ENCODE data around the gene LGALS3. TPM values are rescaled to one million over a fixed set of nuclear protein-coding genes. Genes with fewer than 3 reads are reported as not detected.

Gene LGALS3
- polyA plus RNA-seq, 1 donor, result 14.3 TPM

DNA sequence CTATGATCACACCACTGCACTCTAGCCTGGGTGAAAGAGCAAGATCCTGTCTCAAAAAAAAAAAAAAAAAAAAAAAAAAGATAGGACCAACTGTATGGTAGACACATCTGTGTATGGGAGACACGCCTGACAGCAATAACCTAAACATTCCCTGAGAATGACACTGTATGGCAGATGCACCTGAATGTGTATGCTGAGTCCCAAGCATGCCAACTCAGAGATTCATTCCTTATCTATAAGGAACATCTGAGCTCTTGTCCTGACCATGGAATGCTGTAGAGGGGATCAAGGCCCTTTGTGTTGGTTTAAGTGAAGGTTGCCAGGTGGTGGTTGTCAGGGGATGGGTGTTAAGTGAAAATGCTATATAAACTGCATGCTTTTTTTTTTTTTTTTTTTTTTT is 19.2 kb upstream of the LGALS3 start:
- no peak for DNase-seq

GRCh38 chr14:55111122-55111708 is 17.8 kb upstream of the LGALS3 start:
- DNase-seq, result no peak

- no peak for DNase-seq
These were observed 14.3 kb upstream of the LGALS3 start for GRCh38 chr14:55114720-55115119.

GRCh38 chr14:55115460-55115859 is 13.6 kb upstream of the LGALS3 start:
- no peak for DNase-seq

DNA sequence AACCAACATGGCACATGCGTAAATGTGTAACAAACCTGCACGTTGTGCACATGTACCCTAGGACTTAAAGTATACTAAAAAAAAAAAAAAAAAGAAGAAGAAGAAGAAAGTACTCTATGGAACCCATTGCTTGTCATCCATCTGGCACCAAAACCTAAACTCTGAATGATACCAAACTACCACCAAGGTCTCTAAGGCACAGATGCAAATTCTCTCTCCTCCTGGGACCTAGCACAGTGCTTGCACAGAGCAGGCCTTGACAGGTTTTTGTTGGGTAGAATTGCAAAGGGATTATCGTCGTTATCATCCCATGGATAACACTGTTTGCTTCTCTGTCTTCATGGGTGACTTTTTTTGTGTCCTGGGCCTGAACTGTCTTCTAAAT is 13.2 kb upstream of the LGALS3 start:
- DNase-seq, result no peak

DNA sequence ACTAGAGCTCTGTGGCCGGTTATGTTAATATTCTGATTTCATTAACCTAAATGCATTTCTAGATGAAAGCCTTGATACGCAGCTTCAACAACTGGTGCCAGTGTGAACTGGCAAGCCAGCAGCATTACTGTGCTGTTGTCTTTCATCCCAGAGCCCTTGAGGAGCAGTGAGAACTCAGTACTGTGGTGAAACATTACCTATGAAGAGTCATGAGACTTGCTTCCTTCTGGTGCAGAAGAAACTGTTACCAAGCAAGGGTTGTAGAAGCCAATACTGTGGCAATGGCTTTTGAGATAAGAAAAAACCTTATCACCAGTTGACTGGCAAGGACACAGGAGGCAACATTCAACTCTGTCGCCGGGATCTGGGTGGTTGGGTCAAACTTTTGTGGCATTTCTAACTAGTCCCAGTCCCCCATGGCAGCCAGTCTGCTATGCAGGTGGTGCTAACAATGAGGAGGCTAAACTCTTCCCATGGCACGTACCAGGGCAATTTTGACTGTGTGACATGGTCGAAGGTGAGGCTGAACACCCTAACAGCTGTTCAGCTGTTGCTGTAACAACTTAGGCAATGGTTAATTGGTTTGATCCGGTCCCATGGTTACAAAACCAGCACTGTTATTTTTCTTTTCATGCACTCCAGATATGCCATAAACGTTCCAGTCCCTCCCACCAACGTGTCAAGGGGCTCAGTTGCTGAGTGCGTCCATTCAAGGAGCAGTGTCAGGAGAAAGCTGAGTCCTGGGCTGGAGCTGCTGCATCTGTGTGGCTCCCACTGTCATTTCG is 12.6 kb upstream of the LGALS3 start:
- DNase-seq, result no peak

DNA sequence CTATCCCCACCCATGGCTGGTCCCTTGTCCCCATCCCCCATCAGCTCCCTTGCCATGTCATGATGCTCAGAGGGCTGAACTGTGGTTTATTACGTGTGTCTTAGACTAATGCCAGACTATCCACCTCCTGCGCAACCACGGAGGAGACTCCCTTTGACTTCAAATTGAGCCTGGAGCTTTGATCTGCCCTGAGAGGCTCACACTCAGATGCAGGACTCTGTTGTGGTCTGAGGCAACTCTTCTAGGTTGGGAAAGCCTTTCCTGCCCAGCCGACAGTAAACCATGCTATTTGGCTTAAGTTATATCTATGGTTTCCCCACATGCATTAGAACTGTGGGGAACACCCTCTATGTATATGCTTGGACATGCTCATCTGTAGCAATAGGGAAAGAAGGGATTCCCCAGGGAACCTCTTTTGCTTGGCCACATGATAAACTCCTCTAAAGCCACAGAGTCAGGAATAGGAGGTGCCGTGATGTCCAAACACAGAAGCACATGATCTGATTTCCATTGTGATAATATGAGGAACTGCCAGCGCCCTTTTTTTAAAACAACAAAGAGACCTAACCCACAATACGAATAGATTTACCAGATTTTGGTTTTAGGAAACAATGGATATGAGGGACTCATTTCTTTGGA is 11.1 kb upstream of the LGALS3 start:
- no peak for DNase-seq

- DNase-seq, result no peak
These were observed 10.3 kb upstream of the LGALS3 start for GRCh38 chr14:55118761-55119160.

DNA sequence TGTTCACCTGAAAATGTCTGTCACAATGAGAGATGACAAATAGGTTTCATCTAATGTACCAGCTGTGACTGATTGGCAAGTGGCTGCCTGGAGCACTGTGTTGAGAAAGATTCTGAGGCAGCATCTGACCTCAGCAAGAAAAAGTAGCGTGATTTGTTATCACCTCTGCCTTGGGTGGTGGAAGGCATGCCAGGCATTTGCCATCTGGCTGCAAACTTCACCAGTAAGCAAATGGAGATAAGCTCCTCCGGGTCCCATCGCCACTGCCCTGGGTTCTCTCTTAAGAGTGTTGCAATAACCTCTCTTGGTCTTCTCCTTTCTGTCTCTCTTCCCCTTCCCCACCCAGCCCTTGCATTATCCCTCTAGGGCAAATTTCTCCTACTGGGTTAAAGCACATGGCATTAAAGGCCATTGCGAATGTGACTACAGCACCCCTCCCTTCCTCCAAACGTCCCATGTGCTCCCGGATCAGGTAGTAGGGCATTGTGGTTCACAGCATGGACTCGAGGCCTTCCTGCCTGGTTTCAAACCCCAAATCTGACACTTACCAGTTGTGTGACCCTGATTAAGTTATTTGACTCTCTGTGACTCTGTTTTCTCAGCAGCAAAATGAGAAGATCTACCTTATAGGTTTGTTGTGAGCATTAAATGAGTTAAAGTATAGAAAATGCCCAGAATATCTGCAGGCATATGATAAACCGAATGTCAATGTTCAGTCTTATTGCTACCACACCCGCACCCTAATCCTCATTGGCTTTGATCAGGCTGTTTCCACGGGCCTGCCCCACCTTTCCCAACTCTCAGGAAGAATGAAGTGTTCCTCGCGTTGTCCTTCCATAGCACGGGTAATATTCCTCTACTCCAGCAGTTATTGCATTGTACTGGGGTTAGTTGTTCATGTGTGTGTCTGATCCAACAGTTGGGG is 8.2 kb upstream of the LGALS3 start:
- no peak for DNase-seq

DNA sequence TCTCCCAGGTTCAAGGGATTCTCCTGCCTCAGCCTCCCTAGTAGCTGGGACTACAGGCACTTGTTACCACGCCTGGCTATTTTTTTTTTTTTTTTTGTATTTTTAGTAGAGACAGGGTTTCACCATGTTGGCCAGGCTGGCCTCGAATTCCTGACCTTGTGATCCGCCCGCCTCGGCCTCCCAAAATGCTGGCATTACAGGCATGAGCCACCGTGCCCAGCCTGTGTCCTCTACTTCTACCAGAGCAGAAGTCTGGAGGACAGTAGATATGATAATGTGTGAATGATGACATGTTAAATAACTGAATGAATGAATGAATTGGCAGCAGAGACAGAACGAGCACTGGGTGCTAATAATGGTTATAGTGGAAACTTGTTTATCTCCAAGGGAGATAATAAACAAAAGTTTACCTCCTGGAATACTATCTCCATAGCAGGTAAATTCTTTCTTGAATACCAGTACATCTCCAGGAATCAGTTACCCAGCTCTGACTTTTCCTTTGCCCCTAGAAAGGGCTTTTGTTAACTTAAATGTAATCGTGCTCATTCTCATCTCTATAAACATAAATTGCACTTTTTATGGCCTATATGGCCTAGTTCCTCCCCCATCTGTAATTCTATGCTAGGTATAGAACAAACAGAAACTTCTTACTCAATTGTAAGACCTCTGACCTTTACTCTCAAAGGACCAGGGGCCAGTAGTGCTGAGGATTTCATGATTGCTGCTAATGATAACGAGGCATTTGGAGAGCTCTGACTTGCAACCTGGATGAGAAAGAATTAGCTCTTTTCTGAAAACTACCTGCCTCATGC is 7.2 kb upstream of the LGALS3 start:
- no peak for DNase-seq

DNA sequence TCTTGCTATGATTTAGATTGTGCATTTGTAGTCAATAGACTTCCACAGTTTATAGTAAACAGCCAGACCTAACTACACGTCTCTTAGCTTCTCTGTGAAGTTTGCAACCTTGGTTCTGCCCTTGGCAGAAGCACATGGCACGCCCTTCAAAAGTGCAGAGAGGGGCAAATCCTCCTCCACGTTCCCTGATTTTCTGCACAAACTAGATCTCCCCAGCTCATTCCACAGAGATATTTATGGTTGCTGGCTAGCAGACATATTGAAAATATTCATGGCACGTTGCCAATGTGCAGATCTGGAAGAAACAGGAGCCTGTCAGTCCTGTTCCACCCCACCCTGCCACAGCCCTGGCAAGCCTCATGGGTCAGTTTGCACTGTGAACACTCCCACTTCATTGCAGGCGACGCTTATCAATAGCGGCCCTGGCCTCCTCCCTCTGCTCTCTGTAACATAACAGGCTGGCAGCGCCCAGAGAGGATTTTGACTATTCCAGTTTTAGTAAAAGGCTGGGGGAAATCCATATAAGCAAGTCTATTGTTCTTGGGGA is 6.5 kb upstream of the LGALS3 start:
- DNase-seq, result no peak

DNA sequence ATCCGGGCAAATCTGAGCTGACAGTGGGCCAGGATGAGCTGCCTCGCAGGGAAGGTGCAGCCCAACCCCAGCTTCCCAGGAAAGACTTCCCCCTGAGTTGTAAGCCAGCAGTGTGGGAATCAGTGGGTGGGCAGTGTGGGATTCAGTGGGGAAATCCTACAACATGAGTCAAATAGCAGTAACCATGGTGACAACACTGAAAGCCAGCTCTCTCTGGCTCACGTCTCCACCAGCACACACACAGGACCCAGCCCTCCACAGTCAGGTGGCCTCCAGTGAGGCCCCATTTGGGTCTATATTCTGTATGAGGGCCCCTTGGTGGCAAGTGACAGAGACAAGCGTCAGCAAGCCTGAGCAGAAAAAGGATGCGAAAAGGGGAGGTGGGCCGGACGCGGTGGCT is 6.0 kb upstream of the LGALS3 start:
- no peak for DNase-seq

- no peak for DNase-seq
These were observed 5.0 kb upstream of the LGALS3 start for GRCh38 chr14:55123852-55124639.

DNA sequence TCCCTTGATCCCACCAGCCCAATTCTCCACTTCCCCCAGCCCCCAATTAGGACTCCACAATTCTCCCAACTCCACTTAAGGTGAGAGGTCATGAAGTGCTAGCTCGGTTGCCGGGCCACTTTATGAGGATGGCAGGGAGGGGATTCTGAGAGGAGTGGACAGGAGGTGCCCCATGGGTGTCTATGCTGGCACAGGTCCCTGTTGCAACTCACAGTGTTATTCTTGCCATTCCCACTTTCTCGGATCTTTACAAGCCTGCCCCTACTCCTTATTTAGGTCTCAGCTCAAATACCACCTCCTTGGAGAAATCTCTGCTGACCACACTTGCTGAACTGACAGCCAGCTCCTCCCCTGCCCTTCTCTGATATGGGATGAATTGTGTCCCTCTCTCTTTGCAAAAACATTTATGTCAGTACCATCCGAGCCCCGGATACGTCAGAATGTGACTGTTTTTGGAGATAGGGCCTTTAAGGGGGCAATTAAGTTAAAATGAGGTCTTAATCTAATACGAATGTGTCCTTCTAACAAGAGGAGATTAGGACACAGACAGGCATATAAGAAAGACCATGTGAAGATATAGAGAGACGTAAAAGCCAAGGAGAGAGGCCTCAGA is 4.2 kb upstream of the LGALS3 start:
- no peak for DNase-seq

DNA sequence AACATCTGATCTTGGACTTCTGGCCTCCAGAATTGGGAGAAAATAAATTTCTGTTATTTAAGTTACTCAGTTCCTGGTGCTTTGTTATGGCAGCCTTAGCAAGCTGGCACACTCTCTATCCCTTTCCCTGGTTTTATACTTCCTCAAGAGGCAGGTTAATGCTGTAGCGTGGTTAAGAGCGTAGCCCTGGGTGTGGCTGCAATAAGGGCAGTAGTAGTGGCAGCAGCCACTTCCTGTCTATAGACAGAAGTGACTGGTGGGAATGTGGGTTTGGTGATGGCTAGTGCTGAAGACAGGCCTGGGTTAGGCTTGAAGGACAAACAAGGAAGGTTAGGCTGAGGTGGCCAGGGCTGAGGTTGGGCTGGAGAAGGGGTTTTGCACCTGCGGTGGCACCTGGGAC is 3.6 kb upstream of the LGALS3 start:
- no peak for DNase-seq

DNA sequence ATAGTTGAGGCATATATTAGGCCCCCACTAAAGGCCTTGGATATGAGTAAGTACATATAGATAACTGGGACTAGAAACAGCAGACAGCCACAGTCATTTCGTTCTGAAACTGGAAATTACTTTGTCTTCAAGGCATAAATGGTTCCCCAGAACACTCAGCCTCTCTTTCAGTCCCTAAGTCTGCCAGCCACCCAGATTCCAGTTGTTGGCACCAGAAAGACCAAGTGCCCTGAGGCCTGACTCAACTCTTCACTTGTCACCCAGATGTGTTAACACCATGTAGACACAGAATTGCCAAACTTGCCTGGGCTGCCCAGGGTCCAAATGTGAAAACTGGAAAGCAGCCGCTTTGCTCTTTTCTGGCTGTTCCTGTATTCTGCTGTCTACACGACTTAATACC is 3.0 kb upstream of the LGALS3 start:
- no peak for DNase-seq

GRCh38 chr14:55126932-55127459 is 2.1 kb upstream of the LGALS3 start:
- no peak for DNase-seq

- no peak for DNase-seq
These were observed 1.5 kb upstream of the LGALS3 start for GRCh38 chr14:55127460-55127951.

DNA sequence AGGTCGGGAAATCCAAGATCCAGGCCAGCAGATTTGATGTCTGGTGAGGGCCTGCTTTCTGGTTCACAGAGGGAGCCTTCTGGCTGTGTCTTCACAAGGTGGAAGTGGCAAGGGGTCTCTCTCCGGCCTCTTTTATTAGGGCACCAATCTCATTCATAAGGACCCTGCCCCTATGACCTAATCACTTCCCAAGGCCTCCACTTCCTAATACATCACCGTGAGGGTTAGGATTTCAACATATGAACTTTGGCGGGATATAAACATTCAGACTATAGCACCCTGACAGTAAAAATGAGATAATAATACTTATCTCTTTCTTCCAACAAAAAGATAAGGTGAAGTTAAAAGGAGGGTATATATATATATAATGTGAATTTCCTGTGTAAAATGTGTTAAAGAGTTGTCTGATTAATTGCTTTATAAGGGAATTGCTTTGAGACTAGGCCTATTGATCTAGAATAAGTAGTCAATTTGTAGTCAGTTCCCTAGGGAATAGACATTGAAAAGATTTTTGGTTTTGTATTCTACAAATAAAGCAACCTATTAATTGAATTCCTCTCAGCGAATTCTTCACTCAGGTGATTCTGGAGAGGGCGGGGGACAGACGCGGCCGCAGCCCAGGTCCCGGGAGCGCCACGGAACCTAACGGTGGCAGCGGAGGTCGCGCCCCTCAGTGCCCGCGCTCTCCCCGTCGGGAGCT is 516 bp upstream of the LGALS3 start:
- no peak for DNase-seq
